Upper lobe of right lung (tissue), 1 donor: ENCODE results near the gene RERE. TPM values are rescaled to one million over a fixed set of nuclear protein-coding genes. Genes with fewer than 3 reads are reported as not detected.

Experiments
- ATAC-seq: fragments of 200-7000 bp; cut with Tn5 transposase; one replicate; pipeline ENCODE4 v1.9.1; 2020; ENCODE audit warnings: mild to moderate bottlenecking, moderate library complexity
- DNase-seq: peaks from one replicate; pipeline ENCODE4 v3.0.0-alpha.2; 2020
- H3K27ac ChIP-seq: fragments of 200-600 bp; one replicate; pipeline ENCODE4 v1.8.0; 2022
- H3K27me3 ChIP-seq: fragments of 200-600 bp; one replicate; pipeline ENCODE4 v1.8.0; 2022; ENCODE audit warnings: mild to moderate bottlenecking
- H3K36me3 ChIP-seq: fragments of 200-600 bp; one replicate; pipeline ENCODE4 v1.8.0; 2022
- H3K4me1 ChIP-seq: fragments of 200-600 bp; one replicate; pipeline ENCODE4 v1.8.0; 2022
- H3K4me3 ChIP-seq: fragments of 200-600 bp; one replicate; pipeline ENCODE4 v1.8.0; 2022; ENCODE audit warnings: mild to moderate bottlenecking
- H3K9me3 ChIP-seq: fragments of 200-600 bp; one replicate; pipeline ENCODE4 v1.8.0; 2022
- intact Hi-C: fragments of 100-400 bp; cut with DNase I; formaldehyde crosslinking; loops from one replicate; pipeline ENCODE4 v1.11.0; 2022
- total RNA-seq: library from RNA; stranded (reverse); fragmentation: NEBNext Ultra II Directional; extraction: Animal tissue kit (Norgen Biotek cat#: 25700); gene quantifications from one replicate; pipeline ENCODE4 v1.2.1, GENCODE V29; 2021
- TF ChIP-seq, protein P1 (sequence below): fragments of 200-600 bp; IDR thresholded peaks from one replicate; pipeline ENCODE4 v1.8.0; 2022; ENCODE audit warnings: antibody characterized with exemption
- donor health status: DM: no; HTN: yes; CAD: no; lungs with severe emphysema.

The RERE gene
- total RNA-seq, 1 donor from 2014 or later = 99.6 TPM

GRCh38 chr1:8856689-8857412 lies 39.4 kb upstream of the RERE start:
- no peak for ATAC-seq
- intact Hi-C loops = no loop called here
- Histone ChIP-seq H3K4me1 (peaks cover 18% of the 10 kb centered on the region), H3K4me3 (no peak overlapping the region), H3K36me3 (peaks cover 51% of the 10 kb centered on the region), H3K9me3 (no peaks in the 10 kb centered on the region), H3K27me3 (no peaks in the 10 kb centered on the region), H3K27ac (no peak overlapping the region)
- no peak for DNase-seq
- TF ChIP-seq, protein P1, sequence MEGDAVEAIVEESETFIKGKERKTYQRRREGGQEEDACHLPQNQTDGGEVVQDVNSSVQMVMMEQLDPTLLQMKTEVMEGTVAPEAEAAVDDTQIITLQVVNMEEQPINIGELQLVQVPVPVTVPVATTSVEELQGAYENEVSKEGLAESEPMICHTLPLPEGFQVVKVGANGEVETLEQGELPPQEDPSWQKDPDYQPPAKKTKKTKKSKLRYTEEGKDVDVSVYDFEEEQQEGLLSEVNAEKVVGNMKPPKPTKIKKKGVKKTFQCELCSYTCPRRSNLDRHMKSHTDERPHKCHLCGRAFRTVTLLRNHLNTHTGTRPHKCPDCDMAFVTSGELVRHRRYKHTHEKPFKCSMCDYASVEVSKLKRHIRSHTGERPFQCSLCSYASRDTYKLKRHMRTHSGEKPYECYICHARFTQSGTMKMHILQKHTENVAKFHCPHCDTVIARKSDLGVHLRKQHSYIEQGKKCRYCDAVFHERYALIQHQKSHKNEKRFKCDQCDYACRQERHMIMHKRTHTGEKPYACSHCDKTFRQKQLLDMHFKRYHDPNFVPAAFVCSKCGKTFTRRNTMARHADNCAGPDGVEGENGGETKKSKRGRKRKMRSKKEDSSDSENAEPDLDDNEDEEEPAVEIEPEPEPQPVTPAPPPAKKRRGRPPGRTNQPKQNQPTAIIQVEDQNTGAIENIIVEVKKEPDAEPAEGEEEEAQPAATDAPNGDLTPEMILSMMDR = no peak

GRCh38 chr1:8854240-8854639 lies 36.8 kb upstream of the RERE start:
- no peak for ATAC-seq
- TF ChIP-seq, protein P1 = no peak
- H3K27me3 ChIP-seq = no peaks in the 10 kb centered on the region
- H3K36me3 ChIP-seq = peaks cover 26% of the 10 kb centered on the region
- intact Hi-C loops = no loop called here
- no peak overlapping the region for H3K4me3 ChIP-seq
- no peaks in the 10 kb centered on the region for H3K9me3 ChIP-seq
- peaks cover 14% of the 10 kb centered on the region for H3K4me1 ChIP-seq
- H3K27ac ChIP-seq = no peak overlapping the region
- no peak for DNase-seq

DNA sequence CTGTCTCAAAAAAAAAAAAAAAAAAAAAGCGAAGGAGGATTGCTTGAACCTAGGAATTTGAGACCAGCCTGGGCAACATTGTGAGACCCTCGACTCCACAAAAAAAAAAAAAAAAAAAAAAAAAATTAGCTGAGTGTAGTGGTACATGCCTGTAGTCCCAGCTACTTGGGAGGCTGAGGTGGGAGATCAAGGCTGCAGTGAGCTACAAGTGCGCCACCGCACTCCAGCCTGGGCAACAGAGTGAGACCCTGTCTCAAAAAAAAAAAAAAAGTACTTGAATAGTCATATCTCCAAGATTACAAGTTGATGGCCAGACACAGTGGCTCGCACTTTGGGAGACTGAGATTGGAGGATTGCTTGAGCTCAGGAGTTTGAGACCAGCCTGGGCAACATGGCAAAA lies 33.6 kb upstream of the RERE start:
- intact Hi-C loops = no loop called here
- ATAC-seq (no peak), DNase-seq (no peak)
- H3K27ac ChIP-seq = no peak overlapping the region
- TF ChIP-seq, protein P1 = no peak
- H3K4me3 ChIP-seq = no peak overlapping the region
- no peaks in the 10 kb centered on the region for H3K9me3 ChIP-seq
- peaks cover 11% of the 10 kb centered on the region for H3K4me1 ChIP-seq
- no peaks in the 10 kb centered on the region for H3K36me3 ChIP-seq
- H3K27me3 ChIP-seq = no peaks in the 10 kb centered on the region

- DNase-seq (peak; percentile 95), ATAC-seq (peak; percentile 99)
- intact Hi-C loops = no loop called here
- no peak overlapping the region for H3K27ac ChIP-seq
- H3K9me3 ChIP-seq = no peaks in the 10 kb centered on the region
- H3K4me1 ChIP-seq = peaks cover 11% of the 10 kb centered on the region
- TF ChIP-seq, protein P1 = peak; percentile 91
- no peak overlapping the region for H3K4me3 ChIP-seq
- H3K27me3 ChIP-seq = no peaks in the 10 kb centered on the region
- H3K36me3 ChIP-seq = no peaks in the 10 kb centered on the region
Measured at GRCh38 chr1:8848663-8849386, 31.4 kb upstream of the RERE start.

DNA sequence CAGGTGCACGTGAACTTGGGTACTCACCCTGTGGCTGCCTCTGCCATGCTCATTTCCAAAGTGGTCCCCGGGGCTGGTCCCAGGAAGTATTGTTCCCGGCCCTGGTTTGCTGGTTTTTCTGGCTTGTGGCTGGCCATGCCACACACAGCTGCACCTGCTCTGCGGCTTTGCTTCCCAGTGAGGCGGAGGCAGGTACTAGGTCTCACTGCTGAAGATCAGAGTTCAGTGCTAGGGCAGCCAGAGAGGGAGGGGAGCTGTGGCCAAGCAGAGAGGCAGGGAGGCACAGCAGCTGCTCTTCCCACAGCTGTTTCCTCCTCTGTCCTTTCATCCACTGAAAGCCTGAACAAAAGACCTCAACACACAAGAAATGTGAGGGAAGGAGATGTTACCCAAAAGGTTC lies 30.6 kb upstream of the RERE start:
- Histone ChIP-seq H3K4me1 (peaks cover 11% of the 10 kb centered on the region), H3K27me3 (no peaks in the 10 kb centered on the region), H3K9me3 (no peaks in the 10 kb centered on the region), H3K4me3 (no peak overlapping the region), H3K36me3 (no peaks in the 10 kb centered on the region), H3K27ac (no peak overlapping the region)
- ATAC-seq = no peak
- TF ChIP-seq, protein P1 = no peak
- intact Hi-C loops = no loop called here
- no peak for DNase-seq
